HL-60/S4 treated with retinoic acid at 250 ng/mL for 4 days and 3 days (cell line): Measurements from ENCODE around the gene SSR3.

ENCODE experiments used
- in situ Hi-C: fragments of 300-500 bp; cut with MboI; formaldehyde crosslinking; loops from 2 replicates; pipeline ENCODE4 v1.7.0; 2022; ENCODE audit warnings: low sequenced_read_pairs

The SSR3 gene

GRCh38 chr3:156507285-156507684 is 47.6 kb downstream of the SSR3 start:
- in situ Hi-C loops = loop anchor here (25.0 kb wide), 1 partner anchor 345 kb away; no protein-coding TSS in a partner anchor

- in situ Hi-C loops = no loop called here
Observed at GRCh38 chr3:156498307-156498706, 56.6 kb downstream of the SSR3 start.

- in situ Hi-C loops = no loop called here
Observed at GRCh38 chr3:156497326-156497725, 57.6 kb downstream of the SSR3 start.

- in situ Hi-C loops = no loop called here
Observed at GRCh38 chr3:156495816-156496215, 59.1 kb downstream of the SSR3 start.

- in situ Hi-C loops = no loop called here
Observed at GRCh38 chr3:156493887-156494286, 61.0 kb downstream of the SSR3 start.

GRCh38 chr3:156492801-156493261 is 62.1 kb downstream of the SSR3 start:
- in situ Hi-C loops = no loop called here

- in situ Hi-C loops = no loop called here
Observed at GRCh38 chr3:156491192-156491591, 63.7 kb downstream of the SSR3 start.
